CD4-positive, alpha-beta T cell treated with Interleukin-21 for 1 hour (primary cell): ENCODE results near the gene DNAJC13.

Source experiments
- DNase-seq: peaks from one replicate; pipeline ENCODE4 v3.0.0-alpha.2; 2020

The DNAJC13 gene

GRCh38 chr3:132469326-132469725 is 52.0 kb downstream of the DNAJC13 start:
- DNase-seq = no peak

GRCh38 chr3:132486099-132486498 is 68.8 kb downstream of the DNAJC13 start:
- no peak for DNase-seq

GRCh38 chr3:132488151-132488550 is 70.8 kb downstream of the DNAJC13 start:
- DNase-seq = no peak

GRCh38 chr3:132499071-132499470 is 81.8 kb downstream of the DNAJC13 start:
- DNase-seq = no peak

GRCh38 chr3:132503559-132503958 is 86.3 kb downstream of the DNAJC13 start:
- no peak for DNase-seq

- no peak for DNase-seq
These were observed 87.2 kb downstream of the DNAJC13 start for GRCh38 chr3:132504375-132504933.

- no peak for DNase-seq
These were observed 90.4 kb downstream of the DNAJC13 start for GRCh38 chr3:132507657-132508056.

- no peak for DNase-seq
These were observed 91.8 kb downstream of the DNAJC13 start for GRCh38 chr3:132509096-132509495.

GRCh38 chr3:132509506-132509905 is 92.2 kb downstream of the DNAJC13 start:
- no peak for DNase-seq

GRCh38 chr3:132513057-132513456 is 95.8 kb downstream of the DNAJC13 start:
- DNase-seq = no peak

- no peak for DNase-seq
These were observed 100.0 kb downstream of the DNAJC13 start for GRCh38 chr3:132517311-132517710.

- no peak for DNase-seq
These were observed 102.6 kb downstream of the DNAJC13 start for GRCh38 chr3:132519914-132520313.

- no peak for DNase-seq
These were observed 104.6 kb downstream of the DNAJC13 start for GRCh38 chr3:132521901-132522300.

- no peak for DNase-seq
These were observed 105.1 kb downstream of the DNAJC13 start for GRCh38 chr3:132522353-132522752.

- no peak for DNase-seq
These were observed 113.3 kb downstream of the DNAJC13 start for GRCh38 chr3:132530624-132531023.

- peak; percentile 52 for DNase-seq
These were observed 118.5 kb downstream of the DNAJC13 start for GRCh38 chr3:132535575-132536441.

GRCh38 chr3:132536442-132537153 is 119.3 kb downstream of the DNAJC13 start:
- DNase-seq = no peak

GRCh38 chr3:132537297-132537696 is 120.0 kb downstream of the DNAJC13 start:
- DNase-seq = no peak

- no peak for DNase-seq
These were observed 120.8 kb downstream of the DNAJC13 start for GRCh38 chr3:132538072-132538471.

GRCh38 chr3:132539681-132540080 is 122.4 kb downstream of the DNAJC13 start:
- no peak for DNase-seq

GRCh38 chr3:132542577-132542976 is 125.3 kb downstream of the DNAJC13 start:
- no peak for DNase-seq

GRCh38 chr3:132543011-132543739 is 125.9 kb downstream of the DNAJC13 start:
- DNase-seq = no peak

GRCh38 chr3:132544130-132544529 is 126.8 kb downstream of the DNAJC13 start:
- no peak for DNase-seq
